Lower leg skin (tissue), 3 donors: ENCODE measurements around the gene UNC5C.

ENCODE experiments used
- CTCF ChIP-seq, 3 donors: fragments of 450-650 bp; IDR thresholded peaks; one replicate each; pipeline ENCODE4 v1.5.1; 2016; ENCODE audit warnings: antibody characterized with exemption in 3 of 3, mild to moderate bottlenecking in 3 of 3, moderate library complexity in 2 of 3
- POLR2A ChIP-seq, 2 donors: fragments of 450-650 bp; IDR thresholded peaks; one replicate each; pipeline ENCODE4 v1.6.1; 2016 to 2017; ENCODE audit warnings: antibody characterized with exemption in 2 of 2, mild to moderate bottlenecking in 1 of 2, moderate library complexity in 1 of 2

GRCh38 chr4:95285797-95286196 is 263.0 kb downstream of the UNC5C start:
- TF ChIP-seq CTCF (IDR thresholded peaks at IDR 0.05) (no peak), POLR2A (IDR thresholded peaks at IDR 0.05) (no peak)
